Dermis lymphatic vessel endothelial cell (primary cell): ENCODE results near the gene PLEKHM3. TPM values are rescaled to one million over a fixed set of nuclear protein-coding genes. Genes with fewer than 3 reads are reported as not detected.

Source experiments
- total RNA-seq: library from RNA; depleted of rRNA; stranded (reverse); fragments of >200 nt; gene quantifications from 2 replicates; pipeline ENCODE4 v1.2.1, GENCODE V29; 2014

PLEKHM3 gene, protein sequence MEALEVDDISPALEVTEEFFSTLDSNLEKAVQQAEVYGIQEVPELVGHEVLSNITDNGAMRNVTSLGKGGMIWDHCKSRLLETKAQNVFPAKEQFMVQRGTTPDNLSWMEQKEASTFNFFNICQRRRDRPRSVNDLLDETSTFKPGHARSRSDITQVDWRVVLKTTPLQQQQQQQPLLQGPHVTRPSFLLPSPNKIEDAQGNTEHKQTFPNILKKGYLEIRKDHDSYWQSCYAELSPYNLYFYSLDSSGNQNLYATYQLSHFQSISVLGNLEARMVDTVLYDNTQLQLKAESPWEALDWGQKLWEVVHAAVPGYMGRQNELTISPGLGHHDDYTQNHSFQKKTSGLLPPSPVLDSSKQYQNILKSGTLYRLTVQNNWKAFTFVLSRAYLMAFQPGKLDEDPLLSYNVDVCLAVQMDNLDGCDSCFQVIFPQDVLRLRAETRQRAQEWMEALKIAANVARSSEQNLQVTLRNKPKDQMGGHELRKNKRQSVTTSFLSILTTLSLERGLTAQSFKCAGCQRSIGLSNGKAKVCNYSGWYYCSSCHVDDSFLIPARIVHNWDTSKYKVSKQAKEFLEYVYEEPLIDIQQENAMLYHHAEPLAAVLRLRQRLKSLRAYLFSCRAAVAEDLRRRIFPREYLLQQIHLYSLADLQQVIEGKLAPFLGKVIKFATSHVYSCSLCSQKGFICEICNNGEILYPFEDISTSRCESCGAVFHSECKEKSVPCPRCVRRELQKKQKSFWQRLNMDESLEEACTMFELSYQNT
- total RNA-seq, result 10.4 and 12.8 TPM in 2 replicates

DNA sequence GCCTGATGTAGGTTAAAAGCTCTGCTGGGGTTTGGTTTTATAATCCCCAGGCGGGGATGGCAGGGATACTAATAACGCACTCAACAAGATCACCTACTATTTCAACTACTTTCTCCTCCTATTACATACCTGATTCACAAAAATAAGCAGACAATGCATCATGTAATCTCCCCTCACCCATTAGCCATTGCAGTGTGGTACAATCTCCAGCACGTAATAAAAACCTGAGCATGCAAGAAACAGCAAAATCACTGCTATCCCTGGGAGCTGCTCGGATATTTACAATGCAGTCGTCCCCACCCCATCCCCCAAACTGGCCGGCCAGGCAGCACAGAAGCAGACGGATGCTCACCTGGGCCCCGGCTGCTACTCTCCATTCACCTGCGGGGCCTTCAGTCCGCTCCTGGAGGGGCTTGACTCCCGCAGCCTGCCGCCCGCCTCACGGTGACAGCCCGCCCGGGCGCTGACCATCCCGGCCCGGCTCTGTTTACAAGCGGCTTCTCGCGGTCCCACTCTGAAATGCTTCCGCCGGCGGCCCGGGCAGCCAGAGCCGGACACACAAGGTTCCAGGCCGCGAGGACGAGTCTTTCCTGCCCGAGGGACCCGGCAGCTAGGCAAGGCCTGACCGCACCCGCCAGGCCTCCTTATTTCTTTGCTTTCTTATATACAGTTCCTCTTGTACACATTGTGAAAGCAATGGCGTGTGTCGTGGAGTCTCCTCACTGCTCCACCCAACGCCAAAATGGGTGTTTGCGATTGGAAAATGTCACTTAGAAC lies at the start of gene PLEKHM3:
Gene PLEKHM3, minus strand, starts transcription at position 491 of the 777 bp plus-strand sequence. CDS start 23,888 bp downstream, outside the sequence.

Other genes with a start within 250 kb of the PLEKHM3 start
- not detected in 2 replicates for gene CRYGD, start 99.0 kb upstream of the PLEKHM3 start, total RNA-seq
- gene CRYGC, start 104.3 kb upstream of the PLEKHM3 start, total RNA-seq, result not detected in 2 replicates
- not detected in 2 replicates for gene CRYGB, start 120.6 kb upstream of the PLEKHM3 start, total RNA-seq
- not detected in 2 replicates for gene CRYGA, start 138.1 kb upstream of the PLEKHM3 start, total RNA-seq
- not detected in 2 replicates for gene C2orf80, start 164.5 kb upstream of the PLEKHM3 start, total RNA-seq
- 73.5 and 88.3 TPM in 2 replicates for gene IDH1, start 229.5 kb upstream of the PLEKHM3 start, total RNA-seq
- gene PIKFYVE, start 240.7 kb upstream of the PLEKHM3 start, total RNA-seq, result 22.1 and 31.7 TPM in 2 replicates